HL-60 (cell line): Measurements from ENCODE around the gene BATF3.

Source experiments
- GABPA ChIP-seq: IDR thresholded peaks from 2 replicates; pipeline ENCODE4 v1.6.1; 2012; ENCODE audit warnings: low read depth
- POLR2AphosphoS5 ChIP-seq: IDR thresholded peaks from 2 replicates; pipeline ENCODE4 v1.6.1; 2012; ENCODE audit warnings: low read depth
- TF ChIP-seq, protein P1 (sequence below): IDR thresholded peaks from one replicate; pipeline ENCODE4 v1.5.1; 2011; ENCODE audit warnings: low read length, control low read depth, inconsistent platforms; ENCODE audit not compliant: insufficient read depth
- TF ChIP-seq, protein P2 (sequence below): IDR thresholded peaks from 2 replicates; pipeline ENCODE4 v1.6.1; 2012; ENCODE audit warnings: low read depth; ENCODE audit not compliant: insufficient replicate concordance

DNA sequence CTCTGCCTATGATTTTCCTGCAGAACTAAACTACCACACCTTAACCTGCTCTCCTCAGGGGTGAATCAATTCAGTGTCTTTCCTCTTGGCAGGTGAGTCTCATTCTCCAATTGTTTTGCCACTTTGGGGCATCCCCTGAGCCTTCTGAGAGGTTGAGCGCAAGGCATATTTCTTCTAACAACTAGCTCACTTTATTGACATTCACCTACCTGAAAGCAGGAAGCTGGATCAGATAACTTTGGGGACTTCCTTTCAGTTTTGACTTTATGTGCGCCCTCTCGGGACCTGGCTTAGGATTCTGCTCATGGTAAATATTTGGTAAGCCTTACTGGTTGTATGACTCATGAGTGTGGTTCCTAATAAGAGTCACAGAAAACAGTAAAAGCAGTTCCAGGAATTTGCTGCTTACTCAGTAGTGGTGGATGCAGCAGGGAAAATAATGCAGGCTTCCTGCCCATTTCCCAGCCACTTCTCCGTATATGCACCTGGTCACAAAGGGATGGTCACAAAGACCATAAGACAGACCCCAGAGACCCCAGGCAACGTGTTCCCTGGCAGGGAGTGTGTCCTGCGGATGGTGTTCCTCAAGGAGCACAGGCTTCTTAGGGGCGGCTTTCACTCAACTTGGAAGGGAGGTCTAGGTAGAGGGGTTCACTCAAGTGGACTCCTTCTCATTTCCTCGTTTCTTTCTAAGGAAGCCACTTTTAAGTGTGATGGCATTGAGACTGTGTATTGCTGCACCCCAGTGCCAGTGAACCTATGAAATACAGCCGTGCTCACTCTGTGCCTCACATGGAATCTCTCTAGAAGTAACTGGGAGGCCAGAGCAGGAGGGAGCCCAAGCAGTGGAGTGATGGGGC lies 22.0 kb upstream of the BATF3 start:
- TF ChIP-seq, protein P1, sequence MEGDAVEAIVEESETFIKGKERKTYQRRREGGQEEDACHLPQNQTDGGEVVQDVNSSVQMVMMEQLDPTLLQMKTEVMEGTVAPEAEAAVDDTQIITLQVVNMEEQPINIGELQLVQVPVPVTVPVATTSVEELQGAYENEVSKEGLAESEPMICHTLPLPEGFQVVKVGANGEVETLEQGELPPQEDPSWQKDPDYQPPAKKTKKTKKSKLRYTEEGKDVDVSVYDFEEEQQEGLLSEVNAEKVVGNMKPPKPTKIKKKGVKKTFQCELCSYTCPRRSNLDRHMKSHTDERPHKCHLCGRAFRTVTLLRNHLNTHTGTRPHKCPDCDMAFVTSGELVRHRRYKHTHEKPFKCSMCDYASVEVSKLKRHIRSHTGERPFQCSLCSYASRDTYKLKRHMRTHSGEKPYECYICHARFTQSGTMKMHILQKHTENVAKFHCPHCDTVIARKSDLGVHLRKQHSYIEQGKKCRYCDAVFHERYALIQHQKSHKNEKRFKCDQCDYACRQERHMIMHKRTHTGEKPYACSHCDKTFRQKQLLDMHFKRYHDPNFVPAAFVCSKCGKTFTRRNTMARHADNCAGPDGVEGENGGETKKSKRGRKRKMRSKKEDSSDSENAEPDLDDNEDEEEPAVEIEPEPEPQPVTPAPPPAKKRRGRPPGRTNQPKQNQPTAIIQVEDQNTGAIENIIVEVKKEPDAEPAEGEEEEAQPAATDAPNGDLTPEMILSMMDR = no peak
- TF ChIP-seq GABPA = no peak
- TF ChIP-seq POLR2AphosphoS5 = no peak
- TF ChIP-seq, protein P2, sequence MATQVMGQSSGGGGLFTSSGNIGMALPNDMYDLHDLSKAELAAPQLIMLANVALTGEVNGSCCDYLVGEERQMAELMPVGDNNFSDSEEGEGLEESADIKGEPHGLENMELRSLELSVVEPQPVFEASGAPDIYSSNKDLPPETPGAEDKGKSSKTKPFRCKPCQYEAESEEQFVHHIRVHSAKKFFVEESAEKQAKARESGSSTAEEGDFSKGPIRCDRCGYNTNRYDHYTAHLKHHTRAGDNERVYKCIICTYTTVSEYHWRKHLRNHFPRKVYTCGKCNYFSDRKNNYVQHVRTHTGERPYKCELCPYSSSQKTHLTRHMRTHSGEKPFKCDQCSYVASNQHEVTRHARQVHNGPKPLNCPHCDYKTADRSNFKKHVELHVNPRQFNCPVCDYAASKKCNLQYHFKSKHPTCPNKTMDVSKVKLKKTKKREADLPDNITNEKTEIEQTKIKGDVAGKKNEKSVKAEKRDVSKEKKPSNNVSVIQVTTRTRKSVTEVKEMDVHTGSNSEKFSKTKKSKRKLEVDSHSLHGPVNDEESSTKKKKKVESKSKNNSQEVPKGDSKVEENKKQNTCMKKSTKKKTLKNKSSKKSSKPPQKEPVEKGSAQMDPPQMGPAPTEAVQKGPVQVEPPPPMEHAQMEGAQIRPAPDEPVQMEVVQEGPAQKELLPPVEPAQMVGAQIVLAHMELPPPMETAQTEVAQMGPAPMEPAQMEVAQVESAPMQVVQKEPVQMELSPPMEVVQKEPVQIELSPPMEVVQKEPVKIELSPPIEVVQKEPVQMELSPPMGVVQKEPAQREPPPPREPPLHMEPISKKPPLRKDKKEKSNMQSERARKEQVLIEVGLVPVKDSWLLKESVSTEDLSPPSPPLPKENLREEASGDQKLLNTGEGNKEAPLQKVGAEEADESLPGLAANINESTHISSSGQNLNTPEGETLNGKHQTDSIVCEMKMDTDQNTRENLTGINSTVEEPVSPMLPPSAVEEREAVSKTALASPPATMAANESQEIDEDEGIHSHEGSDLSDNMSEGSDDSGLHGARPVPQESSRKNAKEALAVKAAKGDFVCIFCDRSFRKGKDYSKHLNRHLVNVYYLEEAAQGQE = no peak
